Kidney tubule cell (primary cell): ENCODE measurements around the gene RAC2.
"Not testable (repeated sequence)": the region's sequence is repeated elsewhere in the genome, so short reads cannot be mapped to it uniquely, and the experiment has no call there.

Source experiments
- DNase-seq: peaks from one replicate; pipeline ENCODE4 v3.0.0-alpha.2; 2018; ENCODE audit warnings: low spot score

The RAC2 gene

GRCh38 chr22:37234736-37235711, 9.0 kb downstream of the RAC2 start:
- no peak for DNase-seq

- no peak for DNase-seq
Measured at GRCh38 chr22:37233751-37234631, 10.1 kb downstream of the RAC2 start.

- not testable (repeated sequence) for DNase-seq
Measured at GRCh38 chr22:37233371-37233750, 10.7 kb downstream of the RAC2 start.

GRCh38 chr22:37232140-37232998, 11.7 kb downstream of the RAC2 start:
- DNase-seq: no peak

- DNase-seq: no peak
Measured at GRCh38 chr22:37231406-37232139, 12.5 kb downstream of the RAC2 start.

GRCh38 chr22:37230673-37231405, 13.2 kb downstream of the RAC2 start:
- no peak for DNase-seq

GRCh38 chr22:37229805-37230672, 14.0 kb downstream of the RAC2 start:
- peak; percentile 43 for DNase-seq

GRCh38 chr22:37229012-37229804, 14.9 kb downstream of the RAC2 start:
- DNase-seq: peak; percentile 77

- peak; percentile 43 for DNase-seq
Measured at GRCh38 chr22:37228106-37229011, 15.7 kb downstream of the RAC2 start.

- no peak for DNase-seq
Measured at GRCh38 chr22:37226514-37226913, 17.6 kb downstream of the RAC2 start.

GRCh38 chr22:37226087-37226486, 18.0 kb downstream of the RAC2 start:
- DNase-seq: no peak

- no peak for DNase-seq
Measured at GRCh38 chr22:37225481-37225880, 18.6 kb downstream of the RAC2 start.

- no peak for DNase-seq
Measured at GRCh38 chr22:37224757-37225420, 19.2 kb downstream of the RAC2 start.

- no peak for DNase-seq
Measured at GRCh38 chr22:37223965-37224551, 20.0 kb downstream of the RAC2 start.

- DNase-seq: no peak
Measured at GRCh38 chr22:37222440-37222971, 21.6 kb downstream of the RAC2 start.
